Activated T-cell treated with anti-CD3 and anti-CD28 coated beads for 48 hours (primary cell): ENCODE results near the gene AUTS2.

ENCODE experiments used
- DNase-seq: peaks from one replicate; pipeline ENCODE4 v3.0.0-alpha.2; 2020; ENCODE audit warnings: low read depth

AUTS2 gene

DNA sequence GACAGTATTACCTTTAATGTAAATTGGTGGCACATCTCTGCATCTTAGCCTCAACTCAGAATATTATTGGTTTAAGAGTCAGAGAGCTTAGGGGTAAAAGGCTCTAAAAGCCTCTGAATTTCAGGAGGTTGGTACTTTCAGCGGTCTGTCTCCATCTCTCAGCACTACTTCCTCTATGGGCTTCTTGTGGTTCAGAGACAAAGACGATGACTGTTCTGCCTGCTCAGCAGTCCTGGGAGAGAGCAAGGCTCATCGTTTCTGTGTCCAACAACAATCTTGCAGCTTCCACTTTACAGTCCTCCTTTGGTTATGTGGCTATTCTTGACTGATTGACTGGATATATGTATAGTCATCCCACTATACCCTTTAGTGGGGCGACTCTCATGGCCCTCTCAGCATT is 394.7 kb downstream of the AUTS2 start:
- no peak for DNase-seq

- DNase-seq = no peak
Observed at GRCh38 chr7:69994218-69994617, 395.9 kb downstream of the AUTS2 start.

GRCh38 chr7:69994886-69995542 is 396.7 kb downstream of the AUTS2 start:
- no peak for DNase-seq

- no peak for DNase-seq
Observed at GRCh38 chr7:69996121-69996520, 397.8 kb downstream of the AUTS2 start.

DNA sequence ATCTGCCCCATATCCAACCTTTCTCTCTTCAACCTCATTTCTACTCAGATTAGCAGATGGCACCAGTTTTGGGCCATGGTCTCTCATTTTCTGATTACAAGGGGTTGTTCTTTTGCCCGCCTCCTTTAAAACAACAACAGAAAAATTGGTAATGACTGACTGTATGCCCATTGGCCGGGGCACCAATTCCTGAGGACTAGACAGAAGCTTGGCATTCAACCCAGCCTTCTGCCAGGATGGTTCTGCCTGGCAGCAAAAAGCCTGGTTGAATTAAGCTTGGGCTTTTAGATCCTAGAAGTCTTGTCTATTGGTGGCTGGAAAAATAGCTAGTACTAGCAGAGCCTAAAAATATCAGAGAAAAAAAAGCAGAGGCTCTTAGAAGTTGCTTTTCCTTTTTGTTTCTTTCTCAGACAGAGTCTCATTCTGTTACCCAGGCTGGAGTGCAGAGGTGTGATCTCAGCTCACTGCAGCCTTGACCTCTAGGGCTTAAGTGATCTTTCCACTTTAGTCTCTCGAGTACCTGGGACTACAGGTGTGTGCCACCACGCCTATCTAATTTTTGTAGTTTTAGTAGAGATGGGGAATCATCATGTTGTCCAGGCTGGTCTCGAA is 402.6 kb downstream of the AUTS2 start:
- no peak for DNase-seq

DNA sequence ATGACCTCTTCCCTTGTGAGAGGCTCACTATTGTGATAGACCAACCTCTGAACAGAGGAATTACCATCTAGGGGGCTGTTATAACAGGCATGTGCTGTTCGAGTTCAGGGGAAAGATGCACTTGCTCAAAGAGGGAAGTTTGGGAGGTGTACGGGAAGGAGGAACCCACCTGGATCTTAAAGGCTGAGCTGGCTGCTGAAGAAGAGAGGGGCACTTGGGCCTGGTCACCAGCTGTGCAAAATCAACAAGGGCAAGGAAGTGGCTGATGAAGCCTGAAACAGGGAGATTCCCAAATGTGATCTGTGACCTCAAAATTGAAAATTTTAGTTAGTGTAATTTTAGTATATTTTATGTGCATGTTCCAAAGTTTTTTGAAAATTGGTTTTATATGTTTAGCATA is 407.2 kb downstream of the AUTS2 start:
- no peak for DNase-seq

- DNase-seq = no peak
Observed at GRCh38 chr7:70005891-70006260, 407.6 kb downstream of the AUTS2 start.

DNA sequence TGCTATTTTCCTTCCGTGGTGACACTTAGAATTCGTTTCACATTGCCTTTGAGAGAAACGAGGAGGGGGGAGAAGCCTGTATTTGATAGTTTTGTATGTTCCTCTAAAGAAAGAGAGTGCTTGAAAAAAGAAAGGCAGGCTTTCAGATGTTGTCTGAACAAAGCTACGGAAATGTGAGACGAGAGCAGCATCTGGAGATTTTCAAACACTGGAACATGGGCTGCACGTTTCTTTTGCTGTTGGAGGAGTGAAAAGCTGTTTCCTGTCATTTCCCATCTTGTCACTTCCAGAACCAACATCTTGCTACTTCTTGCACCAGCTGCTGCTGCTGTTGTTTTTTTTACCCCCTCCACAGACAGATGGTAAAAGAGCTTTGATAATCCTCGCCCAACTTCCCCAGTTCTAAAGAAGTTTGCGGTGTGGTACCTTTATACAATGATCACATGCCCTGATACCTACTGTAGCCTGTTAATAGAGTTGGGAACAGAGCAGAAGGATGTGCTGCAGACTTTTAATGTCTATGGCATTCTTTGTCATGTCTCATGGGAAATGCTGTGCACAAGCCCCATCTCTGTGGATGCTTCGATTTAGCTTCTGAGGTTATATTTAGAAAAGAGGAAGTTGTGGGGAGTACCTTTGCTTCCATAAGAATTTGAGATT is 408.1 kb downstream of the AUTS2 start:
- DNase-seq = no peak

GRCh38 chr7:70008466-70008865 is 410.2 kb downstream of the AUTS2 start:
- DNase-seq = no peak

DNA sequence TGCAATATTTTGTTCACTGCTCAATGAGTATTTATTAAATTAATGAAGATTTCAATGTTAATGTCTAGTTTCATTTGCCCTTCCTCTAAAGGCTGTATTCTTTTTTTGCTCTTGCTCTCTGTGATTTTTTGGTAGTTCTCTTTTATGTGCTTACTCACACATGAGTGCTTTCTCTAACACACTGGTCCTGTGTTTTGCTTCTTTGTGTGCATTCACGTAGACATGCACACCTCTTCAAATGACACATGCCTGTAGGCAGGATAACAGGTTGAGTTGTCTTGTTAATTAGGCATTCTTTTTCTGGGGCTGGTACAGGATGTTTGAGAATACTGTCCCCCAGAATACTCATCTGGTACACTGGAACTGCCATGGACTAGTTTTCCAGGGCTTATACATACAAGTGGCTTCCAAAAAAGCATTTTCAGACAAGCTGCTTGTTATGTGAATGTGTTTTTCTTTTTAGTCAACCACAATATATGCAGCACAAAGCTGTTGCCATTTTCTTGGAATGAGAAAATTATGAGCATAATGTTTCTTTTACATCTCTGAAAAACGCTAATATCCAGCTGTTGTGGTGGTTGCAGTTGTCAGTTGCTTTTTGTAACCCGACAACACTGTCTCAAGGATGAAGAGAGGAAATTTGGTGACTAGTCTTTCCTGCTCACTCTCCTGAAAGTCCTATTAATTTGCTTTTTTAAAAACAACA is 416.4 kb downstream of the AUTS2 start:
- no peak for DNase-seq

- DNase-seq = no peak
Observed at GRCh38 chr7:70015353-70015752, 417.1 kb downstream of the AUTS2 start.

GRCh38 chr7:70016044-70016770 is 417.9 kb downstream of the AUTS2 start:
- DNase-seq = no peak

- no peak for DNase-seq
Observed at GRCh38 chr7:70017357-70017756, 419.1 kb downstream of the AUTS2 start.

DNA sequence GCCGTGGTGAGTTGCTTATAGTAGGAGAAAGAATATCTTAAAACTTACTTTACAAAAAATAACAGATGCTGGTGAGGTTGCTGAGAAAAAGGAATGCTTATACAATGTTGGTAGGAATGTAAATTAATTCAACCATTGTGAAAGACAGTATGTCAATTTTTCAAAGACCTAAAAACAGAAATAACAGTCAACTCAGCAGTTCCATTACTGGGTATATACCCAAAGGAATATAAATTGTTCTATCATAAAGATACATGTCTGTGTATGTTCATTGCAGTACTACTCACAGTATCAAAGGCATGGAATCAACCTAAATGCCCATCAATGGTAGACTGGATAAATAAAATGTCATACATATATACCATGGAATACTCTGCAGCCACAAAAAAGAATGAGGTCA is 420.4 kb downstream of the AUTS2 start:
- DNase-seq = no peak

DNA sequence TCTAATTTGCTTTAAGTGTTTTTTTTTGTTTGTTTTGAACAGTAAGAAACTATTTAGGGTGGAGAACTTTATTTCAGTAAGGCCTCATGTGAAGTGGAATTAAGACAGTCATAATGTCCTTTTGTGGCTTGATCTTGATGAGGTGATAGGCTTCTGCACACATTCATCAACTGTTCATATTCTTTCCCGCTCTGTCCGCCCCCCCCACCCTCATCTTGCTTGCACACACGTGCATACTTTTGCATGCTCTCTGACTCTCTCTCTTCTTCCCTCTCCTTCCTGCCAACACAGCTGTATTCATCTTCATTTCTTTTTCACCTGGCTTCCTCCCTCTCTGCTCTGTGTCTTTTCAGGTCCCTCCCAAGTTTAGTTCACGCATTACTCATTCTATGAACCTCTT is 429.6 kb downstream of the AUTS2 start:
- DNase-seq = no peak

GRCh38 chr7:70028620-70029019 is 430.3 kb downstream of the AUTS2 start:
- DNase-seq = no peak

DNA sequence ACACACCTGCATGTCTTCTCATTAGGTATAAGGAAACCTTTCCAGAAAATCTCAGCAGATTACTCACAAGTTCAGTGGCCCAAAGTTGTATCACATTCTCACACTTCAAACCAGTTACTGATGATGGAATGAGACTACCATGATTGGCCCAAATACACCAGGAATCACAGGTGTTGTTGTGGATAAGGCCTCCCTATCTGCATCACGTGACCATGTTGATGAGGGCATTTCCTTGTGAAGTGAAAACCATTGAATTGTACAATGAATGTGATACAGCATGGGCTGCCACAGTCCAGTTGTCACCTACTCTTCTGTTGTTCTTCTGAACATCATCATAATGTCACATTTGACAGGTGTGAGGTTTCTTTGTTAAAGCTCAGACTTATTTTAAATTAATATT is 431.7 kb downstream of the AUTS2 start:
- DNase-seq = no peak

DNA sequence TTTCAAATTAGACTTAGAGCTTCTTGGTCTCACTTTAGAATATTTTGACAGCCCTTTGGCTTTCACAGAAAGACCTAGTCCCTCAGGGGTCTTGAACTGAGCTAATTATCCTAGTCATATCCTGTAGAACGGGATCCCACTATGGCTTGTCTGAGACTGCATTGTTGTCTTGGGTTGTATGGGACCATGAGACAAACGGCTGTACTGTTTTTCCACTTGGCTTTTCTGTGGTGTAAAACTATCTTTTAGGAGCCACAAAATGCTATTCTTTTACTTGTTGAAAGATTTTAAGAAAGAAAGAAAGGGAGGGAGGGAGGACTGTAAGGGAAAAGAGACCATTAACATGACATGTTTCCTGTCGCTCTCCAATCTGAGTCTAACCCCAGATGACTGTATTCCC is 432.5 kb downstream of the AUTS2 start:
- DNase-seq = no peak

- DNase-seq = no peak
Observed at GRCh38 chr7:70031245-70031644, 433.0 kb downstream of the AUTS2 start.

GRCh38 chr7:70032649-70033048 is 434.4 kb downstream of the AUTS2 start:
- no peak for DNase-seq

- DNase-seq = no peak
Observed at GRCh38 chr7:70033226-70033625, 435.0 kb downstream of the AUTS2 start.

GRCh38 chr7:70034999-70035398 is 436.7 kb downstream of the AUTS2 start:
- DNase-seq = no peak
